Activated T-helper 2 cell treated with anti-CD3 and anti-CD28 coated beads, Interferon-gamma antibody, Interleukin-2, Interleukin-4, amounts not matched to agents 10 μg/mL and 5 μg/mL and 100 μg/mL, durations not matched to agents 14 hours and 24 hours and 36 hours (primary cell): ENCODE data around the gene LCE3E. TPM values are rescaled to one million over a fixed set of nuclear protein-coding genes. Genes with fewer than 3 reads are reported as not detected.

Experiments used
- DNase-seq: peaks from one replicate; pipeline ENCODE4 v3.0.0; 2021; ENCODE audit warnings: low spot score
- H3K27ac Mint-ChIP-seq: one replicate; pipeline ENCODE4 v1.8.0; 2021; ENCODE audit warnings: mixed read lengths
- H3K27me3 Mint-ChIP-seq: one replicate; pipeline ENCODE4 v1.8.0; 2021; ENCODE audit warnings: low read depth, mixed read lengths
- H3K36me3 Mint-ChIP-seq: one replicate; pipeline ENCODE4 v1.8.0; 2021; ENCODE audit warnings: low read depth, mixed read lengths
- H3K4me1 Mint-ChIP-seq: one replicate; pipeline ENCODE4 v1.8.0; 2021; ENCODE audit warnings: low read depth, mixed read lengths
- H3K4me3 Mint-ChIP-seq: one replicate; pipeline ENCODE4 v1.8.0; 2021; ENCODE audit warnings: low read depth, mild to moderate bottlenecking, moderate library complexity, mixed read lengths
- H3K9me3 Mint-ChIP-seq: one replicate; pipeline ENCODE4 v1.8.0; 2021; ENCODE audit warnings: mixed read lengths
- intact Hi-C: fragments of 100-400 bp; cut with micrococcal nuclease; formaldehyde crosslinking; loops from one replicate; pipeline ENCODE4 v1.15.1; 2023
- total RNA-seq: library from RNA; stranded (reverse); gene quantifications from 2 replicates; pipeline ENCODE4 v1.2.3, GENCODE V29; 2022

LCE3E gene
- total RNA-seq, 1 donor from 2014 or later, result not detected

GRCh38 chr1:152543820-152544219, 22.8 kb downstream of the LCE3E start:
- DNase-seq, result no peak
- intact Hi-C loops, result no loop called here
- Mint-ChIP-seq H3K27me3 (no peaks in the 10 kb centered on the region), H3K4me1 (no peaks in the 10 kb centered on the region), H3K36me3 (no peaks in the 10 kb centered on the region), H3K27ac (no peak overlapping the region), H3K9me3 (no peaks in the 10 kb centered on the region), H3K4me3 (no peak overlapping the region)

DNA sequence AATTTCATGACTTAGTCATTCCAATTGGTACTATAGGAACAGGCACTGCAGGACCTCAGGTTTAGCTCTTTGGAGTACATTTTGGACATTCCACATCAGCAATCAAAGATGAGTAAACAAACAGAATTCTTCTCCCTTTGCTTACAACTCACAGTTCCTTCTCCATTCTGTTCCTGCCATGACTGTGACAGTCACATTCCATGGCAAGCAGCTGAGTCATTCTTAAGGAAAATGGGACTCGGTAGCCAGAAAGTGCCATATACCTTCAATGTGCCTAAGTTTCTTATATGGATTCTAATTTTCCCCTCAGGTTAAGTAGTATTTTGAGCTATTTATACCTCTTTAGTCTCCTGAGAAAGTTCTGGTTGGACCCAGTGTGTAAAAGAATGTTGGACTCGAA, 26.7 kb downstream of the LCE3E start:
- intact Hi-C loops, result no loop called here
- DNase-seq, result no peak
- no peaks in the 10 kb centered on the region for H3K36me3 Mint-ChIP-seq
- no peaks in the 10 kb centered on the region for H3K4me1 Mint-ChIP-seq
- no peak overlapping the region for H3K4me3 Mint-ChIP-seq
- no peaks in the 10 kb centered on the region for H3K27me3 Mint-ChIP-seq
- no peaks in the 10 kb centered on the region for H3K9me3 Mint-ChIP-seq
- no peak overlapping the region for H3K27ac Mint-ChIP-seq

- H3K4me3 Mint-ChIP-seq, result no peak overlapping the region
- no peaks in the 10 kb centered on the region for H3K36me3 Mint-ChIP-seq
- intact Hi-C loops, result no loop called here
- no peaks in the 10 kb centered on the region for H3K9me3 Mint-ChIP-seq
- no peak for DNase-seq
- peaks cover 3% of the 10 kb centered on the region for H3K27me3 Mint-ChIP-seq
- H3K27ac Mint-ChIP-seq, result no peak overlapping the region
- H3K4me1 Mint-ChIP-seq, result no peaks in the 10 kb centered on the region
Measured at GRCh38 chr1:152537496-152537895, 29.1 kb downstream of the LCE3E start.

DNA sequence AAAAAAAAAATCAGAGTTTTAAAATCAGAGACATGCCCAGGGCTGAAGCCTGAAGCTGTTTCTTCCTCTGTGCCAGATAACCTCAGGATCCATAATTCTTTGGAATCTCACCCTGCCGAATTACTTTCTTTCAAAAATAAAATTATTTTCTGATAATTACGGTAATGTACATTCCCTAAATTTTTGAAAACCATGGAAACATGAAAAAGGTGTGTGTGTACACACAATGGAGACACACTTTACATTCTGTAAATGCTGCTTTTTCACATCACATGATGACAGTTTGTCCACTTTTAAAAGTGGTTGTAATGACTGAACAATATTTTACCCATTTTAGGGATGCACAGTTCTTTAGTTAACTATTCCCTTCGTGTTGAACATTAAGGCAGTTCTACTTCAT, 30.8 kb downstream of the LCE3E start:
- no peak overlapping the region for H3K27ac Mint-ChIP-seq
- no peaks in the 10 kb centered on the region for H3K4me1 Mint-ChIP-seq
- no peak overlapping the region for H3K4me3 Mint-ChIP-seq
- no peaks in the 10 kb centered on the region for H3K9me3 Mint-ChIP-seq
- H3K27me3 Mint-ChIP-seq, result peaks cover 8% of the 10 kb centered on the region
- no peaks in the 10 kb centered on the region for H3K36me3 Mint-ChIP-seq
- intact Hi-C loops, result no loop called here
- no peak for DNase-seq

GRCh38 chr1:152533327-152533938, 33.1 kb downstream of the LCE3E start:
- H3K27me3 Mint-ChIP-seq, result peaks cover 24% of the 10 kb centered on the region

GRCh38 chr1:152525080-152525641, 41.4 kb downstream of the LCE3E start:
- intact Hi-C loops, result no loop called here
- no peaks in the 10 kb centered on the region for H3K4me1 Mint-ChIP-seq
- no peaks in the 10 kb centered on the region for H3K9me3 Mint-ChIP-seq
- no peaks in the 10 kb centered on the region for H3K36me3 Mint-ChIP-seq
- no peak overlapping the region for H3K27ac Mint-ChIP-seq
- H3K4me3 Mint-ChIP-seq, result no peak overlapping the region
- no peak for DNase-seq
- peaks cover 16% of the 10 kb centered on the region for H3K27me3 Mint-ChIP-seq

More at GRCh38 chr1:152533327-152533938, 33.1 kb downstream of the LCE3E start:
- no peak for DNase-seq
- Mint-ChIP-seq H3K9me3 (no peaks in the 10 kb centered on the region), H3K36me3 (no peaks in the 10 kb centered on the region), H3K4me1 (no peaks in the 10 kb centered on the region), H3K4me3 (no peak overlapping the region), H3K27ac (no peak overlapping the region)
- intact Hi-C loops, result no loop called here

- no peak overlapping the region for H3K4me3 Mint-ChIP-seq
- peaks cover 23% of the 10 kb centered on the region for H3K27me3 Mint-ChIP-seq
- H3K27ac Mint-ChIP-seq, result no peak overlapping the region
- no peaks in the 10 kb centered on the region for H3K36me3 Mint-ChIP-seq
- intact Hi-C loops, result no loop called here
- no peaks in the 10 kb centered on the region for H3K9me3 Mint-ChIP-seq
- no peak for DNase-seq
- no peaks in the 10 kb centered on the region for H3K4me1 Mint-ChIP-seq
Measured at GRCh38 chr1:152520561-152521090, 46.0 kb downstream of the LCE3E start.

GRCh38 chr1:152519851-152520250, 46.7 kb downstream of the LCE3E start:
- Mint-ChIP-seq H3K9me3 (no peaks in the 10 kb centered on the region), H3K27ac (no peak overlapping the region), H3K4me1 (no peaks in the 10 kb centered on the region), H3K36me3 (no peaks in the 10 kb centered on the region), H3K27me3 (peaks cover 25% of the 10 kb centered on the region), H3K4me3 (no peak overlapping the region)
- no peak for DNase-seq
- intact Hi-C loops, result no loop called here

DNA sequence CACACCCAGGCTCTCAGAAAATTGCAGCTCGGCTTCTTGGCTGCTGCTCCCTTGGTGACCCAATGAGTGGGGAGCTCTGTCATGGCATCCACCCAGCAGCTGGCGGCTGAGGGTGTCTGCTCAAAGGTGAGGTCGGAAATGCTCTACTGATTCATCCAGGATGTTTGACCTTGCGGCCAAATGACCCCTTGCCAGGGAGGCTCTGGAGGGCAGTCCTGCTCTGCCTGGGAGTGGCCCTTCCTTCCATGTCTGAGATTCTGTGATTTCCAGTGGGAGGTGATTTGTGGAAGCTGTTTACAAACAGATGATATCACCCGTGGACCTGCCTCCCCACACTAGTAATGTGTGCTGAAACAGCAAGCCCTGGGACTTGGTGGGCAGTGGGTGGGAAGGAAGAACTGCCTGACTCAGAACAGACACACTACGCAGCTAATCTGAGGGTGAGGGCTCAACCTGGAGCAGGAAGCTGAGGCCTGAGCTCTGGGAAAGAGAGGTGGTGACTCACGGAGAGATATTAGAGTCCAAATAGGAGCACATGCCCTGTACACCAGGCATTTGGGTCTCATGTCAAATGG, 49.3 kb downstream of the LCE3E start:
- intact Hi-C loops, result no loop called here
- no peaks in the 10 kb centered on the region for H3K9me3 Mint-ChIP-seq
- no peaks in the 10 kb centered on the region for H3K36me3 Mint-ChIP-seq
- peaks cover 42% of the 10 kb centered on the region for H3K27me3 Mint-ChIP-seq
- no peaks in the 10 kb centered on the region for H3K4me1 Mint-ChIP-seq
- no peak overlapping the region for H3K4me3 Mint-ChIP-seq
- H3K27ac Mint-ChIP-seq, result no peak overlapping the region
- no peak for DNase-seq

GRCh38 chr1:152516082-152516481, 50.5 kb downstream of the LCE3E start:
- Mint-ChIP-seq H3K4me1 (no peaks in the 10 kb centered on the region), H3K4me3 (no peak overlapping the region), H3K36me3 (no peaks in the 10 kb centered on the region), H3K9me3 (no peaks in the 10 kb centered on the region), H3K27me3 (peaks cover 47% of the 10 kb centered on the region), H3K27ac (no peak overlapping the region)
- no peak for DNase-seq
- intact Hi-C loops, result no loop called here

Other genes starting within 250 kb of the LCE3E start
- gene FLG, start 241.5 kb downstream of the LCE3E start, total RNA-seq, result not detected in 2 replicates
- not detected in 2 replicates for gene FLG2, start 206.8 kb downstream of the LCE3E start, total RNA-seq
- not detected in 2 replicates for gene CRNN, start 152.5 kb downstream of the LCE3E start, total RNA-seq
- gene LCE5A, start 56.0 kb downstream of the LCE3E start, total RNA-seq, result not detected in 2 replicates
- not detected in 2 replicates for gene CRCT1, start 52.3 kb downstream of the LCE3E start, total RNA-seq
- not detected in 2 replicates for gene LCE3D, start 13.7 kb upstream of the LCE3E start, total RNA-seq
- gene LCE3C, start 33.5 kb upstream of the LCE3E start, total RNA-seq, result not detected in 2 replicates
- gene LCE3B, start 47.0 kb upstream of the LCE3E start, total RNA-seq, result not detected in 2 replicates
- gene LCE3A, start 56.3 kb upstream of the LCE3E start, total RNA-seq, result not detected in 2 replicates
- not detected in 2 replicates for gene LCE2D, start 96.6 kb upstream of the LCE3E start, total RNA-seq
- not detected in 2 replicates for gene LCE2C, start 108.5 kb upstream of the LCE3E start, total RNA-seq
- gene LCE2B, start 119.3 kb upstream of the LCE3E start, total RNA-seq, result not detected in 2 replicates
- not detected in 2 replicates for gene LCE2A, start 131.6 kb upstream of the LCE3E start, total RNA-seq
- gene LCE4A, start 141.4 kb upstream of the LCE3E start, total RNA-seq, result not detected in 2 replicates
- gene KPRP, start 191.2 kb upstream of the LCE3E start, total RNA-seq, result not detected in 2 replicates
- not detected in 2 replicates for gene LCE1F, start 208.4 kb upstream of the LCE3E start, total RNA-seq
- not detected in 2 replicates for gene LCE1E, start 219.5 kb upstream of the LCE3E start, total RNA-seq
- not detected in 2 replicates for gene LCE1D, start 229.9 kb upstream of the LCE3E start, total RNA-seq
- not detected in 2 replicates for gene LCE1C, start 239.9 kb upstream of the LCE3E start, total RNA-seq
- gene LCE1B, start 245.2 kb upstream of the LCE3E start, total RNA-seq, result not detected in 2 replicates